ENCODE results near the gene NAMPT. TPM values are rescaled to one million over a fixed set of nuclear protein-coding genes. Genes with fewer than 3 reads are reported as not detected.

The NAMPT gene
- total and polyA plus RNA-seq, 9 of the 15 experiments (the other 6 are each of a cell fraction or from before 2014, with no cell fraction given) = 41.1 to 160 (median 106) TPM

DNA sequence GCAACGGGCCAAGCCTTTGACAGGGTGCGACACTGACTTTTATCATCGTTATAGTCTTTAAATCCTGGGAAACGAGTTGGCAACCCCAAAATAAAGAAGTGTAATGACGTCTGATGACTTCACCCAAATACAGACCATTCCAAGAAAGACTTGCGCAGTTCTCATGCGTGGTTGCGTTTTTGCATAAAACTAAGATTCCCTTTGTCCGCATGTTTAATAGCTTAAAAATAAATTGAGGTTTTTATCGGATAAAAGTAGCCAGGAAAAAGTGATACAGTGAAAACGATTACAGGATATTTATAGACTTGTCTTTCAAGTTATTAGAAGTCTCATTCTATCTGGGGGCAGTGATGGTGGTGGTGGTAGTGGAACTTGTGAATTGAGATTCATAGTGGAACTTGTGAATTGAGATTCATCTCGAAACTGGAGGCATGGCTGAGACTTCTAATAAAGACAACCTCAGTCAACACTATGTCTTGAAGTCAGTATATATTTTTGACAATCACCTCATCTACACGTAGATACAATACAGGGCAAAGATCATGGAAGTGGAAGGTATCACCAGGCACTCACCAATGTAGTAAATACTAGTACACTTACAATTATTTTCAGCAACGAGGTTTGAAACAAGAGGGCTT lies 1.2 kb upstream of the NAMPT start (continued):
- TF ChIP-seq MAX (CRISPR knock-in tag; IDR thresholded peaks at IDR 0.05) (no peak), NCOA1 (IDR thresholded peaks at IDR 0.05; ENCODE audit: low read depth) (peak; percentile 47; the same call in 1 of the 2 replicates), ZNF778 (CRISPR knock-in tag; IDR thresholded peaks at IDR 0.05) (no peak), E4F1 (CRISPR knock-in tag; IDR thresholded peaks at IDR 0.05; ENCODE audit: borderline replicate concordance) (no peak), NFIC (IDR thresholded peaks at IDR 0.05) (no peak), BRD4 (IDR thresholded peaks at IDR 0.05) (no peak), PRMT5 (CRISPR knock-in tag; IDR thresholded peaks at IDR 0.05) (no peak), ZNF174 (CRISPR knock-in tag; IDR thresholded peaks at IDR 0.05) (no peak), NCOA2 (IDR thresholded peaks at IDR 0.05; ENCODE audit: partially characterized antibody in 2 of 2) (no peak), RHOXF2B (CRISPR knock-in tag; conservative IDR thresholded peaks at IDR 0.05) (no peak), PTBP1 (IDR thresholded peaks at IDR 0.05; ENCODE audit: low read depth, low read length) (no peak), ADNP (tag; IDR thresholded peaks at IDR 0.05) (no peak), L3MBTL2 (IDR thresholded peaks at IDR 0.05) (no peak), DIDO1 (tag; IDR thresholded peaks at IDR 0.05; ENCODE audit: low read depth) (no peak), TAL1 (IDR thresholded peaks at IDR 0.05) (0 out of 2 replicates have a peak, but pooled peaks have one; percentile 2), PTRF (tag; IDR thresholded peaks at IDR 0.05) (no peak), C11orf30 (IDR thresholded peaks at IDR 0.05; ENCODE audit: low read depth) (no peak), HMBOX1 (IDR thresholded peaks at IDR 0.05) (0 out of 2 replicates have a peak, but pooled peaks have one; percentile 10), STAT6 (CRISPR knock-in tag; IDR thresholded peaks at IDR 0.05) (0 out of 2 replicates have a peak, but pooled peaks have one; percentile 43), CC2D1A (IDR thresholded peaks at IDR 0.05) (no peak), FUS (optimal IDR thresholded peaks at IDR 0.05; ENCODE audit: low read depth, low read length) (no peak)
- TF ChIP-seq, protein P1, sequence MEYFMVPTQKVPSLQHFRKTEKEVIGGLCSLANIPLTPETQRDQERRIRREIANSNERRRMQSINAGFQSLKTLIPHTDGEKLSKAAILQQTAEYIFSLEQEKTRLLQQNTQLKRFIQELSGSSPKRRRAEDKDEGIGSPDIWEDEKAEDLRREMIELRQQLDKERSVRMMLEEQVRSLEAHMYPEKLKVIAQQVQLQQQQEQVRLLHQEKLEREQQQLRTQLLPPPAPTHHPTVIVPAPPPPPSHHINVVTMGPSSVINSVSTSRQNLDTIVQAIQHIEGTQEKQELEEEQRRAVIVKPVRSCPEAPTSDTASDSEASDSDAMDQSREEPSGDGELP (CRISPR knock-in tag; IDR thresholded peaks at IDR 0.05; ENCODE audit: borderline replicate concordance) = no peak

All from K562 (cell line).